ENCODE data around the gene HLA-F. TPM values are rescaled to one million over a fixed set of nuclear protein-coding genes. Genes with fewer than 3 reads are reported as not detected.

HLA-F gene
- total and polyA plus RNA-seq, 5 donors from 2014 or later = 302 to 1,143 (median 457) TPM

DNA sequence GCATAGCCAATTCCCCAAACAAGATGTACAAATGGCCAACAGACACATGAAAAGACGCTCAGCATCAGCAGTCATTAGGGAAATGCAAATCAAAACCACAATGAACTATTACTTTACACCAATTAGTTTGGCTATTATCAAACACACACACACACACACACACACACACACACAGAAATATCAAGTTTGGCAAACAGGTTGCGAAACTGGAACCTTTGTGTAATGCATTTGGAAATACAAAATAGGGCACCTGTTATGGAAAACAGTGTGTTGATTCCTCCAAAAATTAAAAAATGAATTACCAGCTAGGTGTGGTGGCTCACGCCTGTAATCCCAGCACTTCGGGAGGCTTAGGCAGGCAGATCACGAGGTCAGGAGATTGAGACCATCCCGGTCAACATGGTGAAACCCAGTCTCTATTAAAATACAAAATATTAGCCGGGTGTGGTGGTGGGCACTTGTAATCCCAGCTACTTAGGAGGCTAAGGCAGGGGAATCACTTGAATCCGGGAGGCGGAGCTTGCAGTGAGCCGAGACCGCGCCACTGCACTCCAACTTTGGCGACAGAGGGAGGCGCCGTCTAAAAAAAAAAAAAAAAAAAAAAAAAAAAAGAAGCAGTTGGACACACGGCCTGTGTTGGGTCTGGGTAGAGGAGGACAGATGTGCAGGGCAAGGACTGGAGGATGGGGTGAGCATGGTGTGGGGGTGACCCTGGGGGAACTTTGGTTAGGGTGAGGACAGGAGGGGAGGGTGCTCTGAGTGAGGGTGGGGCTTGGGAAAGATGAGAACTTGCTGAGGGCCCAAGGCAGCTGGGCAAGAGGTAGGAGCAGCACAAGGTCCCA lies 23.8 kb downstream of the HLA-F start:
- peaks cover 6 to 47% (median 28%) of the 10 kb centered on the region in 4 donors for H3K4me1 Mint-ChIP-seq
- H3K9me3 Mint-ChIP-seq = peaks cover 0 to 1% (median 0%) of the 10 kb centered on the region in 7 donors
- ATAC-seq (ENCODE audit: low read depth in 2 of 2) = no peak
- no peak for DNase-seq
- Histone ChIP-seq H3K36me3 (ENCODE audit: control insufficient read depth, insufficient read depth, low read length) (peaks cover 3% of the 10 kb centered on the region), H3K4me3 (ENCODE audit: low read depth, low read length) (no peak overlapping the region), H3K27ac (ENCODE audit: insufficient read depth, low read length, poor library complexity, severe bottlenecking) (no peak overlapping the region), H3K4me1 (ENCODE audit: control insufficient read depth, insufficient read depth, low read length, poor library complexity, severe bottlenecking) (peaks cover 29% of the 10 kb centered on the region), H3K27me3 (ENCODE audit: control insufficient read depth, insufficient read depth, low read length) (no peaks in the 10 kb centered on the region), H3K9me3 (ENCODE audit: control insufficient read depth in 2 of 2, low read length in 2 of 2) (no peaks in the 10 kb centered on the region)
- peak overlapping the region; percentile 60 to 98 (median 82) for H3K4me3 Mint-ChIP-seq
- H3K27me3 Mint-ChIP-seq = no peaks in the 10 kb centered on the region
- H3K36me3 Mint-ChIP-seq = peaks cover 9% of the 10 kb centered on the region
- peak overlapping the region in 2 of 3 donors; percentile 65 to 69 for H3K27ac Mint-ChIP-seq

DNA sequence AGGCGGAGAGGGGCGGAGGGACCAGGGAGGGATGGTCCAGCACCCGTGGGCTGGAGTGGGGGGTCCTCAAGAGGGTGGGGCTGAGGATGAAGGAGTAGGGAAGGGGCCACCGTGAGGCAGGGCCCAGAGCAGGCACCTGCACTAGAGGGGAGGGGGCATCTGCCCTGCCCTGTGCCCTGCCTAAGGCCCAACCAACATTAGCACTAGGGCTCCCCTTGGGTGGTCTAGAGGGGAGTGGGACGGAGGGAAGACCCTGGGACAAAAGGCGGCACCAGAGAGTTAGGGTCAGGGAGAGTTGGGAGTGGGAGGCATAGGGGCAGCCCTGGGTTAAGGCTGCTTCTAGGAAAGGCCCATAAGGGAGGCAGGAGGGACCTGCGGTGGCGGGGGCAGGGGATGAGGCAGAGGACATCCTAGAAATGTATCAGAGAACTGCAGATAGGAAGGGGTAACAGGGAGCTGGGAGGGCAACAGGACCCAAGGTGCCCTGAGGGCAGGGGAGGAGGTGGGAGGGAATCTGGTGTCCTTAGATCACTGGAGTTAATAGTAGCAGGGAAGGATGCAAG lies 24.5 kb downstream of the HLA-F start:
- H3K4me1 Mint-ChIP-seq = peaks cover 6 to 53% (median 31%) of the 10 kb centered on the region in 4 donors
- H3K9me3 Mint-ChIP-seq = peaks cover 0 to 1% (median 0%) of the 10 kb centered on the region in 7 donors
- no peak overlapping the region for H3K27ac ChIP-seq (ENCODE audit: insufficient read depth, low read length, poor library complexity, severe bottlenecking)
- H3K27me3 Mint-ChIP-seq = no peaks in the 10 kb centered on the region
- H3K4me1 ChIP-seq (ENCODE audit: control insufficient read depth, insufficient read depth, low read length, poor library complexity, severe bottlenecking) = peaks cover 33% of the 10 kb centered on the region
- DNase-seq = no peak
- peak overlapping the region; percentile 65 for H3K4me3 ChIP-seq (ENCODE audit: low read depth, low read length)
- no peak for ATAC-seq (ENCODE audit: low read depth in 2 of 2)
- H3K4me3 Mint-ChIP-seq = peak overlapping the region; percentile 91 to 98 (median 97)
- no peaks in the 10 kb centered on the region for H3K27me3 ChIP-seq (ENCODE audit: control insufficient read depth, insufficient read depth, low read length)
- peaks cover 3% of the 10 kb centered on the region for H3K36me3 ChIP-seq (ENCODE audit: control insufficient read depth, insufficient read depth, low read length)
- H3K9me3 ChIP-seq (ENCODE audit: control insufficient read depth in 2 of 2, low read length in 2 of 2) = no peaks in the 10 kb centered on the region
- peaks cover 9% of the 10 kb centered on the region for H3K36me3 Mint-ChIP-seq
- peak overlapping the region in 2 of 3 donors; percentile 94 to 96 for H3K27ac Mint-ChIP-seq

DNA sequence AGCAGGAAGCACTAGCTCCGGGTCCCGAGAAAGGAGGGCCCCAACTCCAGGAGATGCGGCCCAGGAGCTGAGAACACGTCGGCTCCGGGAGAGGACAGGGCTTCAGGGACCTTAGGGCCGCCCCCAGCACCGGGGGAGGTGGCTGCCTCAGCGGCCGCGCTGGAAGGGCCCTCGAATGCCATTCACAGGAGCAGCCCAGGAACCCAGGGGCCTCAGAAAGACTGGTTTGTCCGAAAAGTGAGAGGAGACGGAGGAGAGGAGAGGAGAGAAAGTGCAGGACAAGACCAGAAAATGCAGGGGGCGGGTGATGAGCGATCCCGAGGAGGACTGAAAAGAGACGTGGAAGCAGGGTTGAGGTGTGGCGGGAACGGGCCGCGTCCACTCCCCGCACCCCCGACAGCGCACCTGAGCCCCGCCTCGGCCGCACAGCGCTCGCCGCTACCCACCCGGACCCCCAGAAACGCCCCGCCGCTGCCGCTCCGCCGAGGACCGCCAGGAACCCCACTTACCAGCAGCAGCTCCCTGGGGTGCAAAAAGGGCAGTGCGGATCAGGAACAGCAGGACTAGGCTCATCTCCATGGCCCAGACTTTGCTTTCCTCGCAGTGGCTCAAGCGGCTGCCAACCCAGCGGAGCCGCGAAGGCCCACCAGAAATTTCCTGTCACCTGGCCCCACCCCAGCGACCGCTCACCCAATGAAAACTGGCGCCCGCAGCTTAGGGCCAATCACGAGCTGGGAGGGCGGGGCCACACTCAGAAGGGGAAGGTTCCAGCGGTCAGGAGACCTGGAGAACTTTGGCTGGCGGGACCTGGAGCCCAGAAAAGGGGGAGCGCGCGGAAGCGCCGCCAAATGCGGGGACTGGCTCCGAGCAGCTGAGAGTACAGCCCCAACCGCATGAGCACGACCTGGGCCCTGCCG lies 25.4 kb downstream of the HLA-F start:
- H3K27ac ChIP-seq (ENCODE audit: insufficient read depth, low read length, poor library complexity, severe bottlenecking) = peak overlapping the region; percentile 37
- peaks cover 6 to 60% (median 31%) of the 10 kb centered on the region in 4 donors for H3K4me1 Mint-ChIP-seq

DNA sequence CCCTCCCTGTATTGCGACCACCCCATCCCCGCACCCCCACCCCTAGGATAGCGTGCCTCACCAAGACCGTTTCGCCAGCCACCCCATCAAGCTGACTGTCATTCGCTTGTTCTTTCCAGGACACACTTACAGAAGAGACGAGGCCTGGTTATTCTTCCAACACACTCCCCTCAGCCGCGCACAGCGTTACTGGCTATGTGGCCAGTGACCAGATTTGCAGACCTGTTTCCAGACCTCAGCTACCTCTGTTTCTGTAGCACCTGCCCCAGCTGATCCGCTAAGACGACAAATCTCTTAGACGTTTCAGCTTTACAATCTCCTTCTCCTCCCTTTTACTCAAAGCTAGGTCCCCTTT lies 26.1 kb downstream of the HLA-F start:
- Histone ChIP-seq H3K4me1 (ENCODE audit: control insufficient read depth, insufficient read depth, low read length, poor library complexity, severe bottlenecking) (peaks cover 38% of the 10 kb centered on the region), H3K9me3 (ENCODE audit: control insufficient read depth in 2 of 2, low read length in 2 of 2) (no peaks in the 10 kb centered on the region), H3K27ac (ENCODE audit: insufficient read depth, low read length, poor library complexity, severe bottlenecking) (peak overlapping the region; percentile 37), H3K27me3 (ENCODE audit: control insufficient read depth, insufficient read depth, low read length) (no peaks in the 10 kb centered on the region), H3K4me3 (ENCODE audit: low read depth, low read length) (peak overlapping the region; percentile 65), H3K36me3 (ENCODE audit: control insufficient read depth, insufficient read depth, low read length) (peaks cover 3% of the 10 kb centered on the region)
- H3K36me3 Mint-ChIP-seq = peaks cover 9% of the 10 kb centered on the region
- no peak for DNase-seq
- peaks cover 6 to 62% (median 31%) of the 10 kb centered on the region in 4 donors for H3K4me1 Mint-ChIP-seq
- peaks cover 0 to 1% (median 0%) of the 10 kb centered on the region in 7 donors for H3K9me3 Mint-ChIP-seq
- peak overlapping the region; percentile 70 to 96 (median 94) for H3K27ac Mint-ChIP-seq
- H3K27me3 Mint-ChIP-seq = no peaks in the 10 kb centered on the region
- H3K4me3 Mint-ChIP-seq = peak overlapping the region; percentile 91 to 98 (median 97)
- ATAC-seq (ENCODE audit: low read depth in 2 of 2) = no peak

More for the DNA sequence above, 25.4 kb downstream of the HLA-F start:
- H3K4me1 ChIP-seq (ENCODE audit: control insufficient read depth, insufficient read depth, low read length, poor library complexity, severe bottlenecking) = peaks cover 38% of the 10 kb centered on the region
- peak overlapping the region; percentile 91 to 98 (median 97) for H3K4me3 Mint-ChIP-seq
- H3K27me3 Mint-ChIP-seq = no peaks in the 10 kb centered on the region
- H3K27me3 ChIP-seq (ENCODE audit: control insufficient read depth, insufficient read depth, low read length) = no peaks in the 10 kb centered on the region
- H3K27ac Mint-ChIP-seq = peak overlapping the region; percentile 64 to 96 (median 94)
- peak; percentile 79 to 80 for ATAC-seq (ENCODE audit: low read depth in 2 of 2)
- H3K36me3 ChIP-seq (ENCODE audit: control insufficient read depth, insufficient read depth, low read length) = peaks cover 3% of the 10 kb centered on the region
- peak; percentile 75 to 87 (median 85) for DNase-seq
- H3K4me3 ChIP-seq (ENCODE audit: low read depth, low read length) = peak overlapping the region; percentile 65
- H3K36me3 Mint-ChIP-seq = peaks cover 9% of the 10 kb centered on the region
- peaks cover 0 to 1% (median 0%) of the 10 kb centered on the region in 7 donors for H3K9me3 Mint-ChIP-seq
- no peaks in the 10 kb centered on the region for H3K9me3 ChIP-seq (ENCODE audit: control insufficient read depth in 2 of 2, low read length in 2 of 2)

DNA sequence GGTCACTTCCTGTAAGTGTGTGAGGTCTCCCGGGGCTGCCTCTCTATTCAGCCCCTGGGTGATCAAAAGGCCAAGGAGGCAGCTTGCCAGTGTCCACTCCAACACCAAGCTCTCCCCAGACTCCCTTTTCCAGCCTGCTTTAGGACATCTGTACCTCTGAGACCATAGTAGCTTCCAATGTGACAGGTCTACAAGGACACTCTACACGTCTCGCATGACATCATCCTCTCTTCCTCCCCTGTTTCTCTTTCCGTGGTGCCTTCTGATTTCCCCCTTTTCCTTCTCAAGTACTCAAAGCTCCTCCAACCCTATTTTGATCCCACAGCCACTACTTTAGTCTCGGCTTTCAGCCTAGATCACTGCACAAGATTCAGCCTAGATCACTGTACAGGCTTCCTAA lies 26.4 kb downstream of the HLA-F start:
- peaks cover 38% of the 10 kb centered on the region for H3K4me1 ChIP-seq (ENCODE audit: control insufficient read depth, insufficient read depth, low read length, poor library complexity, severe bottlenecking)
- peak overlapping the region; percentile 37 for H3K27ac ChIP-seq (ENCODE audit: insufficient read depth, low read length, poor library complexity, severe bottlenecking)
- no peaks in the 10 kb centered on the region for H3K36me3 ChIP-seq (ENCODE audit: control insufficient read depth, insufficient read depth, low read length)
- H3K9me3 Mint-ChIP-seq = peaks cover 0 to 1% (median 0%) of the 10 kb centered on the region in 7 donors
- H3K36me3 Mint-ChIP-seq = peaks cover 9% of the 10 kb centered on the region
- H3K9me3 ChIP-seq (ENCODE audit: control insufficient read depth in 2 of 2, low read length in 2 of 2) = no peaks in the 10 kb centered on the region
- ATAC-seq (ENCODE audit: low read depth in 2 of 2) (no peak), DNase-seq (peak in 1 of 3 donors; percentile 19)
- H3K4me3 ChIP-seq (ENCODE audit: low read depth, low read length) = peak overlapping the region; percentile 65
- H3K27me3 Mint-ChIP-seq = no peaks in the 10 kb centered on the region
- peaks cover 6 to 62% (median 31%) of the 10 kb centered on the region in 4 donors for H3K4me1 Mint-ChIP-seq
- peak overlapping the region; percentile 91 to 98 (median 97) for H3K4me3 Mint-ChIP-seq
- H3K27me3 ChIP-seq (ENCODE audit: control insufficient read depth, insufficient read depth, low read length) = no peaks in the 10 kb centered on the region
- H3K27ac Mint-ChIP-seq = peak overlapping the region; percentile 70 to 96 (median 94)

DNA sequence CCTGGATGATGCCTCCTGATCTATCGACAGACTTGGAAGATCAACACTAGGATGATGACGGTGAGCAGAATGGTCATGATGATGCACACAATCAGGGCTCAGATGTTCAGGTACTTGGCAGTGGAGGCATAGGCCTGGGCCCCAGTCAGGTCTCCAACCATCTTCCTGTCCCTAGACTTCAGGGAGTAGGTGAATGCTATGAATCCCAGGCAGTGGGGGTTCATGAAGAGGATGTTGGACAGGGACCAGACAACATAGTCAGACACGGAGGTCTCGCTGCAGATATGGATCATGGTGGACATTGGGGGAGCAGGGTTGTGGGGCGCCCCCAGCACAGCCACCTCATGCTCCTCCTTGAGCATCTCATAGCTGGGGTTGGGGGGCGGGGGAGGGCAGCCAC lies 27.5 kb downstream of the HLA-F start:
- no peak overlapping the region for H3K27ac ChIP-seq (ENCODE audit: insufficient read depth, low read length, poor library complexity, severe bottlenecking)
- DNase-seq (no peak), ATAC-seq (ENCODE audit: low read depth in 2 of 2) (no peak)
- H3K4me1 ChIP-seq (ENCODE audit: control insufficient read depth, insufficient read depth, low read length, poor library complexity, severe bottlenecking) = peaks cover 38% of the 10 kb centered on the region
- no peaks in the 10 kb centered on the region for H3K27me3 ChIP-seq (ENCODE audit: control insufficient read depth, insufficient read depth, low read length)
- H3K36me3 ChIP-seq (ENCODE audit: control insufficient read depth, insufficient read depth, low read length) = no peaks in the 10 kb centered on the region
- Mint-ChIP-seq H3K27me3 (no peaks in the 10 kb centered on the region), H3K9me3 (peaks cover 0 to 1% (median 0%) of the 10 kb centered on the region in 7 donors), H3K4me1 (peaks cover 6 to 62% (median 29%) of the 10 kb centered on the region in 4 donors), H3K27ac (peak overlapping the region in 1 of 3 donors; percentile 96), H3K4me3 (peak overlapping the region in 3 of 4 donors; percentile 10 to 98 (median 91)), H3K36me3 (peaks cover 5% of the 10 kb centered on the region)
- no peaks in the 10 kb centered on the region for H3K9me3 ChIP-seq (ENCODE audit: control insufficient read depth in 2 of 2, low read length in 2 of 2)
- no peak overlapping the region for H3K4me3 ChIP-seq (ENCODE audit: low read depth, low read length)

DNA sequence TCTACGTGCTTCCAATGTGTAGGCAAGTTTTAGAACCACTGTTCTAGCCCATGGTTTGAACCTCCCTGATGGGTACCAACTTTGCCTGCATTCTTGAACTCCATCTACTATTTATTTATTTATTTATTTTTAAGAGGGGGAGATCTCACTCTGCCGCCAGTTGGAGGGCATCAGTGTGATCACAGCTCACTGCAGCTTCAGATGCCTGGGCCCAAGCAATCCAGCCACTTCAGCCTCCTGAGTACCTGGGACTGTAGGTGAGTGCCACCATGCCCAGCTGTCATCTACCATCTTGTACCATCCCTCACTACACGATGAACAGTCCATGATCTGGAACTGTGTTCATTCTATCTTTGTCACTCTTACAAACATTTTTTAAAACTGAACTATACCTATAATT lies 28.2 kb downstream of the HLA-F start:
- ATAC-seq (ENCODE audit: low read depth in 2 of 2) = no peak
- Mint-ChIP-seq H3K4me1 (peaks cover 4 to 59% (median 23%) of the 10 kb centered on the region in 4 donors), H3K9me3 (peaks cover 0 to 1% (median 0%) of the 10 kb centered on the region in 7 donors), H3K4me3 (peak overlapping the region; percentile 91 to 96 (median 96)), H3K36me3 (no peaks in the 10 kb centered on the region), H3K27ac (peak overlapping the region in 2 of 3 donors; percentile 93 to 95), H3K27me3 (no peaks in the 10 kb centered on the region)
- Histone ChIP-seq H3K4me3 (ENCODE audit: low read depth, low read length) (no peak overlapping the region), H3K36me3 (ENCODE audit: control insufficient read depth, insufficient read depth, low read length) (no peaks in the 10 kb centered on the region), H3K4me1 (ENCODE audit: control insufficient read depth, insufficient read depth, low read length, poor library complexity, severe bottlenecking) (peaks cover 38% of the 10 kb centered on the region), H3K9me3 (ENCODE audit: control insufficient read depth in 2 of 2, low read length in 2 of 2) (no peaks in the 10 kb centered on the region), H3K27me3 (ENCODE audit: control insufficient read depth, insufficient read depth, low read length) (no peaks in the 10 kb centered on the region), H3K27ac (ENCODE audit: insufficient read depth, low read length, poor library complexity, severe bottlenecking) (peak overlapping the region; percentile 72)
- DNase-seq = no peak
